PC-3 (cell line): ENCODE results near the gene CTSW.

ENCODE experiments used
- EZH2 ChIP-seq: fragments of 300-600 bp; sonication (generic); IDR thresholded peaks from one replicate; pipeline ENCODE4 v1.6.1; 2017; ENCODE audit warnings: antibody characterized with exemption, mild to moderate bottlenecking, low read length; ENCODE audit not compliant: unreplicated experiment
- EZH2phosphoT487 ChIP-seq: fragments of 300-600 bp; sonication (generic); IDR thresholded peaks from 2 replicates; pipeline ENCODE4 v1.6.1; 2018; ENCODE audit warnings: mild to moderate bottlenecking, antibody characterized with exemption, low read length, borderline replicate concordance
- TF ChIP-seq, protein P1 (sequence below): fragments of 300-600 bp; sonication (generic); conservative IDR thresholded peaks from 2 replicates; pipeline ENCODE4 v1.5.1; 2017; ENCODE audit warnings: antibody characterized with exemption, low read depth, mild to moderate bottlenecking, low read length

DNA sequence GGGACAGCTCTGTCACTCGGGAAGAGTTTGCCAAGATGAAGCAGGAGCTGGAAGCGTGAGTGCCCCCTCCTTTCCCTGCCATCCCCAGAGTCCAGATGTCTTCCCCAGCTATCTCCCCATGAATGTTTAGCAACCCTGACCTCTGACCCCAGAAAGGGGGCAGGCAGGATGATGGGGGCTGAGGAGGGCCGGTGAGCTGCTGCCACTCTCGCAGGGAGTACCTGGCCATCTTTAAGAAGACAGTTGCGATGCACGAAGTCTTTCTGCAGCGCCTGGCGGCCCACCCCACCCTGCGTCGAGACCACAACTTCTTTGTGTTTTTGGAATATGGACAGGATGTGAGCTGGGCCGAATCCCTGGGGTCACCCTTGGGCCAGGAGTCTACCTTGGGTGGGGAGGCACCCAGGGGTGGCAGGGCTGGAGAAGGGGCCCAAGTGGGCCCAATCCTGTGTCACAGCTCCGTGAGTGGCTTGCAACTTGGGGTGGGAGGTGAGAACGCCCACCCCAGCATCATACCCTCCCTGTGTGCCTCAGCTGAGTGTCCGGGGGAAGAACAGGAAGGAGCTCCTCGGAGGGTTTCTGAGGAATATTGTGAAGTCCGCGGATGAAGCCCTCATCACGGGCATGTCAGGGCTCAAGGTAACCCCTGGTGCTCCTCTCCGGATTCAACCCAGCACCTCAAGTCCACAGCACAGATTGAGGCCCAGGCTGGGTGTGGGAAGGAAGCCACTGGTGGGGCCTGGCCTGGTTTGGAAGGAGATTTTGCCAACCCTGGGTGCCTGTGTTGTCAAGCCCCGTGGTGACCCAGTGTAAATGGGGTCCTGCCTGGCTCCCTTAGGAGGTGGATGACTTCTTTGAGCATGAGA lies 29.2 kb upstream of the CTSW start:
- TF ChIP-seq EZH2 (no peak), EZH2phosphoT487 (no peak)
- TF ChIP-seq, protein P1, sequence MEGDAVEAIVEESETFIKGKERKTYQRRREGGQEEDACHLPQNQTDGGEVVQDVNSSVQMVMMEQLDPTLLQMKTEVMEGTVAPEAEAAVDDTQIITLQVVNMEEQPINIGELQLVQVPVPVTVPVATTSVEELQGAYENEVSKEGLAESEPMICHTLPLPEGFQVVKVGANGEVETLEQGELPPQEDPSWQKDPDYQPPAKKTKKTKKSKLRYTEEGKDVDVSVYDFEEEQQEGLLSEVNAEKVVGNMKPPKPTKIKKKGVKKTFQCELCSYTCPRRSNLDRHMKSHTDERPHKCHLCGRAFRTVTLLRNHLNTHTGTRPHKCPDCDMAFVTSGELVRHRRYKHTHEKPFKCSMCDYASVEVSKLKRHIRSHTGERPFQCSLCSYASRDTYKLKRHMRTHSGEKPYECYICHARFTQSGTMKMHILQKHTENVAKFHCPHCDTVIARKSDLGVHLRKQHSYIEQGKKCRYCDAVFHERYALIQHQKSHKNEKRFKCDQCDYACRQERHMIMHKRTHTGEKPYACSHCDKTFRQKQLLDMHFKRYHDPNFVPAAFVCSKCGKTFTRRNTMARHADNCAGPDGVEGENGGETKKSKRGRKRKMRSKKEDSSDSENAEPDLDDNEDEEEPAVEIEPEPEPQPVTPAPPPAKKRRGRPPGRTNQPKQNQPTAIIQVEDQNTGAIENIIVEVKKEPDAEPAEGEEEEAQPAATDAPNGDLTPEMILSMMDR: no peak
